HepG2 (cell line): ENCODE measurements around the gene MACROD2.
"Not testable (repeated sequence)": the region's sequence is repeated elsewhere in the genome, so short reads cannot be mapped to it uniquely, and the experiment has no call there.

Experiments
- ADNP ChIP-seq: sonication (generic); formaldehyde crosslinking; IDR thresholded peaks from 2 replicates; pipeline ENCODE4 v1.4.0; 2020; ENCODE audit warnings: missing genetic modification reagents
- GTF2F1 ChIP-seq: fragments of 150-350 bp; IDR thresholded peaks from 2 replicates; pipeline ENCODE4 v1.6.1; 2014; ENCODE audit warnings: low read length
- MXD3 ChIP-seq: IDR thresholded peaks from 2 replicates; pipeline ENCODE4 v1.6.1; 2016; ENCODE audit warnings: mild to moderate bottlenecking, missing biosample characterization, missing genetic modification reagents
- TEAD3 ChIP-seq: optimal IDR thresholded peaks from 2 replicates; pipeline ENCODE3; 2016; ENCODE audit warnings: borderline replicate concordance
- ZNF431 ChIP-seq: sonication (generic); formaldehyde crosslinking; IDR thresholded peaks from 2 replicates; pipeline ENCODE4 v1.9.0; 2022; ENCODE audit warnings: missing genetic modification reagents, low read depth, mild to moderate bottlenecking, borderline replicate concordance
- ZNF547 ChIP-seq: sonication (generic); formaldehyde crosslinking; IDR thresholded peaks from 2 replicates; pipeline ENCODE4 v1.5.1; 2020; ENCODE audit warnings: mild to moderate bottlenecking, missing genetic modification reagents
- TF ChIP-seq, protein P1 (sequence below): sonication (generic); formaldehyde crosslinking; IDR thresholded peaks from 2 replicates; pipeline ENCODE4 v1.4.0; 2020; ENCODE audit warnings: missing genetic modification reagents

GRCh38 chr20:15140940-15141339 is 1145.6 kb downstream of the MACROD2 start:
- TF ChIP-seq TEAD3 (CRISPR knock-in tag); MXD3 (CRISPR knock-in tag); ADNP (CRISPR knock-in tag); GTF2F1; ZNF547 (CRISPR knock-in tag); ZNF431 (CRISPR knock-in tag): not testable (repeated sequence)
- TF ChIP-seq, protein P1, sequence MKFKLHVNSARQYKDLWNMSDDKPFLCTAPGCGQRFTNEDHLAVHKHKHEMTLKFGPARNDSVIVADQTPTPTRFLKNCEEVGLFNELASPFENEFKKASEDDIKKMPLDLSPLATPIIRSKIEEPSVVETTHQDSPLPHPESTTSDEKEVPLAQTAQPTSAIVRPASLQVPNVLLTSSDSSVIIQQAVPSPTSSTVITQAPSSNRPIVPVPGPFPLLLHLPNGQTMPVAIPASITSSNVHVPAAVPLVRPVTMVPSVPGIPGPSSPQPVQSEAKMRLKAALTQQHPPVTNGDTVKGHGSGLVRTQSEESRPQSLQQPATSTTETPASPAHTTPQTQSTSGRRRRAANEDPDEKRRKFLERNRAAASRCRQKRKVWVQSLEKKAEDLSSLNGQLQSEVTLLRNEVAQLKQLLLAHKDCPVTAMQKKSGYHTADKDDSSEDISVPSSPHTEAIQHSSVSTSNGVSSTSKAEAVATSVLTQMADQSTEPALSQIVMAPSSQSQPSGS (CRISPR knock-in tag), result not testable (repeated sequence)
